ENCODE data around the gene SP5.

The SP5 gene

GRCh38 chr2:170715932-170716777 is 1.0 kb downstream of the SP5 start:
- DNase-seq (ENCODE audit: extremely low read depth, insufficient read length): no peak
- Histone ChIP-seq H3K27me3 (replicated peaks; ENCODE audit: control insufficient read depth, insufficient read depth, low read length) (no peaks in the 10 kb centered on the region; the same call in 1 of the 2 replicates), H3K36me3 (ENCODE audit: control insufficient read depth, insufficient read depth, low read length) (no peaks in the 10 kb centered on the region), H3K4me3 (replicated peaks; ENCODE audit: low read depth, low read length) (no peak overlapping the region)
- TF ChIP-seq CTCF (IDR thresholded peaks at IDR 0.05; ENCODE audit: insufficient read depth, low read length, poor library complexity, severe bottlenecking): no peak

DNA sequence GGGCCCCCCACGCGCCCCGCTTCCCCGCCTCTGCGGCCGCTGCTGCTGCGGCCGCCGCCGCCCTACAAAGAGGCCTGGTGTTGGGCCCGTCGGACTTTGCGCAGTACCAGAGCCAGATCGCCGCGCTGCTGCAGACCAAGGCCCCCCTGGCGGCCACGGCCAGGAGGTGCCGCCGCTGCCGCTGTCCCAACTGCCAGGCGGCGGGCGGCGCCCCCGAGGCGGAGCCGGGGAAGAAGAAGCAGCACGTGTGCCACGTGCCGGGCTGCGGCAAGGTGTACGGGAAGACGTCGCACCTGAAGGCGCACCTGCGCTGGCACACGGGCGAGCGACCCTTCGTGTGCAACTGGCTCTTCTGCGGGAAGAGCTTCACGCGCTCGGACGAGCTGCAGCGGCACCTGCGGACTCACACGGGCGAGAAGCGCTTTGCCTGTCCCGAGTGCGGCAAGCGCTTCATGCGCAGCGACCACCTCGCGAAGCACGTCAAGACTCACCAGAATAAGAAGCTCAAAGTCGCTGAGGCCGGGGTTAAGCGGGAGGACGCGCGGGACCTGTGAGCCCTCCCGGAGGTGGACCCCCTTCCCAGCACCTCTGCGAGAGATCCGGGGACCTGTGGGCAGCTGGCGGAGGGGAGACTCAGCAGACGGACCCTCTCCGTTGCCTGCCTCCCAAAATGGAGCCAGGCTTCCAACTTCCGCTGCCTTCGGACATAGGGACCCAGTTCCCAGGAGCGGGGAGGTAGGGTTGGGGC is 1.9 kb downstream of the SP5 start:
- H3K36me3 ChIP-seq (ENCODE audit: control insufficient read depth, insufficient read depth, low read length): no peaks in the 10 kb centered on the region
- no peak for DNase-seq (ENCODE audit: extremely low read depth, insufficient read length)
- no peak for TF ChIP-seq CTCF (IDR thresholded peaks at IDR 0.05; ENCODE audit: insufficient read depth, low read length, poor library complexity, severe bottlenecking)
- no peak overlapping the region for H3K4me3 ChIP-seq (replicated peaks; ENCODE audit: low read depth, low read length)
- no peaks in the 10 kb centered on the region; the same call in 1 of the 2 replicates for H3K27me3 ChIP-seq (replicated peaks; ENCODE audit: control insufficient read depth, insufficient read depth, low read length)

DNA sequence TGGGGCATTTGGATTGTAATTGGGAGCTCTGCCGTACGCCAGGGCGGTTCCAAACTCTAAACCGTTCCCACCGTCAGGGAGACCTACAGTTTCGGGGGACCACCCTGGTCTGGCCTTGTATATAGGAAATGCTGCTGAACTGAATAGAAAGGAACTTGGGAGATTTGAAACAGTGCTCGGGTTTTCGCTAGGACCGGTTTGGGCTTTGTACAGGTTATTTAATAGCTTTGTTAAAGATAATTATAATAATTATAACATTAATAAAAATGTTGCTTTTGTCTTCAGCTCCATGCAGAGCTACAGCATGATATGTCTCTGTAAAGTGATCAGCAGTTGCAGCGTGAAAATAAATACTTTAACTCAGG is 2.4 kb downstream of the SP5 start:
- Histone ChIP-seq H3K36me3 (ENCODE audit: control insufficient read depth, insufficient read depth, low read length) (no peaks in the 10 kb centered on the region), H3K4me3 (replicated peaks; ENCODE audit: low read depth, low read length) (no peak overlapping the region), H3K27me3 (replicated peaks; ENCODE audit: control insufficient read depth, insufficient read depth, low read length) (no peaks in the 10 kb centered on the region; the same call in 1 of the 2 replicates)
- no peak for TF ChIP-seq CTCF (IDR thresholded peaks at IDR 0.05; ENCODE audit: insufficient read depth, low read length, poor library complexity, severe bottlenecking)
- DNase-seq (ENCODE audit: extremely low read depth, insufficient read length): no peak

DNA sequence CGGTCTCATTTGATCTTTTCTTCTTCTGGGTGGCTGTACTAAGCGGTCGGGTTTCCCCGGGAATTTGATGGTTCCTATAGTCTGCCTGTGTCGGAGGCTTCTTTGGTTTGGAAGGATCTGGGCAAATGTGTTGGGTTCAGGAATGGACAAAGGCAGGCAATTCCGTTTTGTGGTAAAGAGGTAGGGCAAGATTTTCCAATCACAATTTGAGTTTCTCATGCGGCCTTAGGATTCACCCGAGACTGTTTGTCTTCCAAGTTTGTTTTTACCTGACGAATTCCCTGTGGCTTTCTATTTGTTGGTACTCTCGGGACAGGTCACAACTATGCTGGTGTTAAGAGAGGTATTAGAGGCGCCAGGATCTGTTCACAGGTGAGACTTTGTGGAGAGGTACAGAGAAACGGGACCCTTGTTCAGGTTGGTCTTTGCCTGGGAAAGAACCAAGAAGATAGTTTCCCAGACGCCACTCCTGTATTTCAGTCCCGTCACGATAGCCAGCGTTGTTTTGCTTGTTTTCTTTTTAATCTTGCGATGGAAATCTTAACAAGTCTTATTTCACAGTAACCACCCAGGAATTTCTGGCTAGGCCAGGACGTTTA is 3.0 kb downstream of the SP5 start:
- Histone ChIP-seq H3K36me3 (ENCODE audit: control insufficient read depth, insufficient read depth, low read length) (no peaks in the 10 kb centered on the region), H3K27me3 (replicated peaks; ENCODE audit: control insufficient read depth, insufficient read depth, low read length) (no peaks in the 10 kb centered on the region; the same call in 1 of the 2 replicates), H3K4me3 (replicated peaks; ENCODE audit: low read depth, low read length) (no peak overlapping the region)
- no peak for DNase-seq (ENCODE audit: extremely low read depth, insufficient read length)
- no peak for TF ChIP-seq CTCF (IDR thresholded peaks at IDR 0.05; ENCODE audit: insufficient read depth, low read length, poor library complexity, severe bottlenecking)

DNA sequence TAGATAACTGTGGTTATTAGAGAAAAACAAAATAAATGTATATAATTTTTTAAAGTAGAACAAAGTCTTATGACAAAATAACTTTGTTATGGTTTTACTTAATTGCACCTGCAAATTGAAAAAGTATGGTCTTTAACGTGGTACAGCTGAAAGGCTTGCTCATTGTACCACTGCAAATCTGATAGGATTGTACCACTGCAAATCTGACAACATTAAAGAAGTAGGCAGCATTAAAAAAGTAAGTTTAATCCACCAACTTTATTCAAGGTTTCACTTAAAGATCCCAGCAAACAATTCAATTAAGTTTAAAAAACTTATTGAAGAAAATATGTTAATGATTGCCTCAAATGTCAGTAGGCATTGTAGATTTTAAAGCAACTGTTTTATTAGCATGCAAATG is 4.7 kb downstream of the SP5 start:
- no peak for TF ChIP-seq CTCF (IDR thresholded peaks at IDR 0.05; ENCODE audit: insufficient read depth, low read length, poor library complexity, severe bottlenecking)
- Histone ChIP-seq H3K36me3 (ENCODE audit: control insufficient read depth, insufficient read depth, low read length) (no peaks in the 10 kb centered on the region), H3K4me3 (replicated peaks; ENCODE audit: low read depth, low read length) (no peak overlapping the region), H3K27me3 (replicated peaks; ENCODE audit: control insufficient read depth, insufficient read depth, low read length) (no peaks in the 10 kb centered on the region; the same call in 1 of the 2 replicates)
- no peak for DNase-seq (ENCODE audit: extremely low read depth, insufficient read length)
